ENCODE measurements around the gene AQR. TPM values are rescaled to one million over a fixed set of nuclear protein-coding genes. Genes with fewer than 3 reads are reported as not detected.
A peak's percentile ranks its signal among the peaks of the same experiment; 100 is the strongest.

AQR gene
- total RNA-seq, 1 experiment from 2014 or later, result 26.1 TPM

DNA sequence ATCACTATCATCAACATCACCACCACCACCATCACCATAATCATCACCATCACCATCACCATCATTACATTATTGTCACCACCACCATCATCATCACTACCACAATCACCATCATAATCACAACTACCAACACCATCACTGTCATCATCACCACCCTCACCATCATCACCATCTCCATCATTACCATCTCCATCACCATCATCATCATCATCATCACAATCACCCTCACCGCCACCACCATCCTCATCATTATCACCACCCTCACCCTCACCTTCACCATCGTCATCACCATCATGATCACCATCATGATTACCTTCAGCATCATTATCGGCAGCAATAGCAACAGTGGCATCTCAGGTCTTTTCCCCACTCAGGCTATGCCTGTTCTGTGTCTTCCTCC lies 131.3 kb downstream of the AQR start:
- no peaks in the 10 kb centered on the region for H3K9me3 ChIP-seq (ENCODE audit: low read length)
- no peak overlapping the region for H3K27ac ChIP-seq (ENCODE audit: low read length)
- ChIA-PET POLR2A (ENCODE audit: unreplicated experiment) (no interaction called here), CTCF (no interaction called here)
- H3K4me2 ChIP-seq (ENCODE audit: low read length), result no peak overlapping the region
- no peaks in the 10 kb centered on the region for H3K9me2 ChIP-seq (replicated peaks; ENCODE audit: low read length)
- TF ChIP-seq EZH2 (IDR thresholded peaks at IDR 0.05; ENCODE audit: low read length, unreplicated experiment) (no peak), EZH2phosphoT487 (IDR thresholded peaks at IDR 0.05; ENCODE audit: borderline replicate concordance, low read length) (no peak)
- TF ChIP-seq, protein P1, sequence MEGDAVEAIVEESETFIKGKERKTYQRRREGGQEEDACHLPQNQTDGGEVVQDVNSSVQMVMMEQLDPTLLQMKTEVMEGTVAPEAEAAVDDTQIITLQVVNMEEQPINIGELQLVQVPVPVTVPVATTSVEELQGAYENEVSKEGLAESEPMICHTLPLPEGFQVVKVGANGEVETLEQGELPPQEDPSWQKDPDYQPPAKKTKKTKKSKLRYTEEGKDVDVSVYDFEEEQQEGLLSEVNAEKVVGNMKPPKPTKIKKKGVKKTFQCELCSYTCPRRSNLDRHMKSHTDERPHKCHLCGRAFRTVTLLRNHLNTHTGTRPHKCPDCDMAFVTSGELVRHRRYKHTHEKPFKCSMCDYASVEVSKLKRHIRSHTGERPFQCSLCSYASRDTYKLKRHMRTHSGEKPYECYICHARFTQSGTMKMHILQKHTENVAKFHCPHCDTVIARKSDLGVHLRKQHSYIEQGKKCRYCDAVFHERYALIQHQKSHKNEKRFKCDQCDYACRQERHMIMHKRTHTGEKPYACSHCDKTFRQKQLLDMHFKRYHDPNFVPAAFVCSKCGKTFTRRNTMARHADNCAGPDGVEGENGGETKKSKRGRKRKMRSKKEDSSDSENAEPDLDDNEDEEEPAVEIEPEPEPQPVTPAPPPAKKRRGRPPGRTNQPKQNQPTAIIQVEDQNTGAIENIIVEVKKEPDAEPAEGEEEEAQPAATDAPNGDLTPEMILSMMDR (conservative IDR thresholded peaks at IDR 0.05; ENCODE audit: low read depth, low read length), result no peak
- intact Hi-C loops (cut with micrococcal nuclease), result no loop called here
- peaks cover 9% of the 10 kb centered on the region; the same call in 1 of the 2 replicates for H3K4me1 ChIP-seq (ENCODE audit: insufficient read depth, low read length)
- H3K9ac ChIP-seq (ENCODE audit: low read length), result no peak overlapping the region
- no peak overlapping the region for H3K4me3 ChIP-seq (ENCODE audit: low read length)
- no TSS peak for BruUV-seq (replicated peaks)
- no peak overlapping the region for H2AFZ ChIP-seq (ENCODE audit: low read length)
- no peaks in the 10 kb centered on the region for H3F3A ChIP-seq (ENCODE audit: low read length, unreplicated experiment)
- ATAC-seq (no peak), DNase-seq (no peak)
- H3K27me3 ChIP-seq (ENCODE audit: low read length), result no peaks in the 10 kb centered on the region
- H3K79me2 ChIP-seq (ENCODE audit: low read length), result no peaks in the 10 kb centered on the region
- H3K36me3 ChIP-seq (ENCODE audit: low read depth, low read length), result no peaks in the 10 kb centered on the region
- H4K20me1 ChIP-seq (ENCODE audit: low read length), result no peaks in the 10 kb centered on the region

DNA sequence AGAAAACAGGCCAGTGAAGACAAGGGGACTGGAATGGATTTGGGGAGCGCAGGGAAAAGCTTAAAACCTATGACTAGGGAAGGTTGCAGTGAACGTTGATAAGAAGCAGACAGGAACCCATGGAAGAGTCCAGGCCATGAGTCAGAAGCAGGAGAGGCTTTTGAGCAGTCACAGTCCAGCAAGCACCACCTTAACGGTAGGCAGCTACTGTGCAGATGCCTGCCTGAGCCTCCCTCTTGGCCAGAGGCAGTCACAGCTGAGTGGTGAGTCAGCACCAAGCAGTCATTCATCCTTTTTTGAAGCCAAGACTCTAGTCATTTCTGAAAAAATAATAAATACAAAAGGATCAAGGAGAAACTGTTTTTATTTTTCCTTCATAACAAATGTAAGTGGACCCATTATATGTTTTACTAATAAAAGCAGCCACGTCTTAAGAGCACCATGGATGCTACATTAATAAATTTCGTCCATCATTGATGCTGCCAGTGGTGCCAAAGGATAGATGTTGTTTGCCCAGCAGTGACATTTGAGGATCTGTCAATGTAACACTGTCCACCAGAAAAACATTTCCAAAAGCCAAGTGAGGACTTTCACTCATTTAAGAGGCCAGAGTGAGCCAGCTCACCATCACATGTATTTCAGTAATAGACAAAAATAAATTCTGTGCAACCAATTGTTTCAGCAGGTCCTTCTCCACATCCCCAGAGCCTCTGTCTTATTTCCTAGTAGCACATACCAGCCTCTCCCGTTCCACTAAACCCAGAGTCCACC lies 132.1 kb downstream of the AQR start:
- H3K79me2 ChIP-seq (ENCODE audit: low read length), result no peaks in the 10 kb centered on the region
- POLR2A ChIA-PET (ENCODE audit: unreplicated experiment), result no interaction called here
- no peak overlapping the region for H3K9ac ChIP-seq (ENCODE audit: low read length)
- H3F3A ChIP-seq (ENCODE audit: low read length, unreplicated experiment), result no peaks in the 10 kb centered on the region
- no peak for TF ChIP-seq EZH2 (IDR thresholded peaks at IDR 0.05; ENCODE audit: low read length, unreplicated experiment)
- TF ChIP-seq, protein P1 (conservative IDR thresholded peaks at IDR 0.05; ENCODE audit: low read depth, low read length), result no peak
- no peak for TF ChIP-seq EZH2phosphoT487 (IDR thresholded peaks at IDR 0.05; ENCODE audit: borderline replicate concordance, low read length)
- H3K4me3 ChIP-seq (ENCODE audit: low read length), result no peak overlapping the region
- H3K4me1 ChIP-seq (ENCODE audit: insufficient read depth, low read length), result peaks cover 9% of the 10 kb centered on the region; the same call in 1 of the 2 replicates
- ATAC-seq, result peak; percentile 100
- H3K9me3 ChIP-seq (ENCODE audit: low read length), result no peaks in the 10 kb centered on the region
- BruUV-seq (replicated peaks), result no TSS peak
- peak; percentile 85 for DNase-seq
- no peaks in the 10 kb centered on the region for H3K36me3 ChIP-seq (ENCODE audit: low read depth, low read length)
- H3K4me2 ChIP-seq (ENCODE audit: low read length), result no peak overlapping the region
- no peaks in the 10 kb centered on the region for H4K20me1 ChIP-seq (ENCODE audit: low read length)
- no peak overlapping the region for H2AFZ ChIP-seq (ENCODE audit: low read length)
- H3K27ac ChIP-seq (ENCODE audit: low read length), result no peak overlapping the region
- CTCF ChIA-PET, result no interaction called here
- intact Hi-C loops (cut with micrococcal nuclease), result loop anchor here (1.0 kb wide), 1 partner anchor 18 kb away; no protein-coding TSS in a partner anchor
- no peaks in the 10 kb centered on the region for H3K27me3 ChIP-seq (ENCODE audit: low read length)
- no peaks in the 10 kb centered on the region for H3K9me2 ChIP-seq (replicated peaks; ENCODE audit: low read length)

Measured in PC-3 (cell line).